Kidney tubule cell (primary cell): ENCODE measurements around the gene COL18A1.
"Not testable (repeated sequence)": the region's sequence is repeated elsewhere in the genome, so short reads cannot be mapped to it uniquely, and the experiment has no call there.

Experiments used
- DNase-seq: peaks from one replicate; pipeline ENCODE4 v3.0.0-alpha.2; 2018; ENCODE audit warnings: low spot score

COL18A1 gene

DNA sequence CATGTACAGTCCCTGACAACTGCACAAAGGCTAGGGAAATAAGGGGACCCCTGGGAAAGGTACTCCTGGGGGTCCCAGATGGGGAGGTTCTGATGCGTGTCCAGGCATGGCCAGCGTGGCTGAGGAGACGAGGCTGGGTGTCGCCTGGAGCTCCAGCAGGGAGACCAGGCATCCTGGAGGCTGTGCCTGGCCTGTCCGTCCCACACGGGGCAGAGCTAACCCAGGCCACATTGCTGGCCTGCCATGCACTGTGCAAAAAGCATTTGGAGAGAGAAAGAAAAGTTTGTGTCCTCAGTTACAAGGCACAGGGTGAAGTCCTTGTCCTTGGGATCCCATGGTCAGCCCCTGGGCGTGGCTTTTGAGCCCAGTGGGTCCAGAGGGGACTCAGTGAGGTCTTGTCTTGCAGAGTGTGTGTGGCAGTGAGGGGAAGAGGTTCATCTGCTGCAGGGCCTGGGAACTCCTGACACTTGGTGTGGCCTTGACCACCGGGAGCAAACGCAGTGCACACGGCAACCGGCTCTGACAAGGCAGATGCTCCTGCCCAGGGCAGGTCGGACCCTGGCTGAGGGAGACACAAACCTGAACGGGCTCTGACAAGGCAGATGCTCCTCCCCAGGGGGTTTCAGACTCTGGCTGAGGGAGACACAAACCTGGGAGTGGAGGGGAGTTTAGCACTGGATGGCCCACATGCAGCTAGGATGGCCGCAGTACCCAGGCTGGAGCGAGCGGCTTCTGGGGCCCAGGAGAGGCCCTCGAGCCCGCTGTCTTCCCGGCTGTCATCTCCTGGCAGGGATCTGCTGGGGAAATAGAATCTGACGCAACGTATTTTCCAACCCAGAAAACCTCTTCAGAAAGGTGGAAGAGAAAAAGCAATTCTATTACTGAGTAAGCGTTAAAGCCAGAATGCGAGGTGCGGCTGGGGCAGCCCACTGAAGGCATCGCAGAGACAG lies 37.3 kb upstream of the COL18A1 start:
- DNase-seq, result no peak

DNA sequence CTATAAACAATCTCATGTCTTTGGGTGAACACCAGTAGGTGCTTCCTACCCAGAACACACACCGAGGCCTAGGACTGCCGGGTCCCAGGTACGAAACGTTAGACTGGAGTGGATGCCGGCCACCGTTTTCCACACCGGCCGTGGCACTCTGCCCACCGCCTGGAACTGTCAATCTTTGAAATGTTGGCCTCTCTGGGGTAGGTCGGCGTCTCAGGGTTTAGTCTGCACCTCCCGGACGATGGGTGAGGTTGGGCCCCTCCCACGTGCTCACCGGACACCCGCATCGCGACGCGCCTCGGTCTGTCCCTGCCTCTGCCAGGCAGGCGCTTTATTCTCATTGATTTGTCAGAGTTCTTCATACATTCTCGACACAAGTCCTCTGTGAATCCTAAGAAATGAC lies 35.9 kb upstream of the COL18A1 start:
- not testable (repeated sequence) for DNase-seq

DNA sequence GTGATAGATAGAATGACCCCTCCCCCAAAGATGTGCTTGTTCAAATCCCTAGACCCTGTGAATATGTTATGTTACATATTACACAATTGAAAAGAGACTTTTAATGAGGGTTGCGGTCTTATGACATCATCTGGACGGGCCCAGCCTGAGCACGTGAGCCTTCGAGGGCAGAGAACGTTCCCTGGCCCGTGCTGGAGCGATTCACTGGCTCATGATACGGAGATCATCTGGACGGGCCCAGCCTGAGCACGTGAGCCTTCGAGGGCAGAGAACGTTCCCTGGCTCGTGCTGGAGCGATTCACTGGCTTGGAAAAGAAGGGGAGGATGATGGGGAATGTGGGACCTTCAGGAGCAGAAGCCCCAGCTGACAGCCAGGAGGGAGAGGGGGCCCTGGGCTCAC lies 34.4 kb upstream of the COL18A1 start:
- no peak for DNase-seq

DNA sequence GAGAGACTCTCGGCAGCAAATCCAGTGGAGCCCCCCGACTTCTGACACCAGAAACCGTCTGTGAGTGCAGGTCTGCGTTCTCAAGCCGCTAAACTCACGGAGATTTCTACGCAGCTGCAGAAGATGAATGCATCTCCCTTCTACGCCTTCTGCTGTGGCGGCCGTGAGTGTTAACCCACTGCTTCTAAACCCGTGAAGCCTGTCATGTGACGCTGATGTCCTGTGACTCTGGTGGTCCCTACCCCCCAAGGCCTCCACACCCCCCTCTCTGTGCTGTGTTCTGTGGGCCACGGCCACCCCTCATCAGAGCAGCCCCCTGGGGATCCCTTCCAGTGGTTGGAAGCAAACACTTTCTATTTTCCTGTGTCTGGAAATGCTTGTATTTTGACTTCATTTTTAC lies 33.9 kb upstream of the COL18A1 start:
- DNase-seq, result no peak

DNA sequence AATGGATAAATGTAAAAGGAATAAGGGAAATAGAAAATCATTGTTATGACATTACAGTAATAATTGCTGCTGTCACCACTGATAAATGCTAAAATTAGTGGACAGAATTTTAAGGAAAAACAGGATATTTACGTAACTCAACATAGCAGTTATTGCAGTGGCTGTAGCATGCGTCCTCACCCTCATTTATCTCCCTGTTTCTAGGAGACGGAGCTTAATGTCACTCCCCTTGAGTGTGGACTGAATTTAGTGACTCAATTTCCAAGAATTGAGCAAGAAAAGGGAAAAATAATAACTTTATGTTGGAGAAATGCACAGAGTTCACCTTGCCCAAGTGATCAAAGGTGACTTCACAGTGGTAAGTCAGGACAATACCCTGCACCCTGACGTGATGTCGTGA lies 33.3 kb upstream of the COL18A1 start:
- no peak for DNase-seq

DNA sequence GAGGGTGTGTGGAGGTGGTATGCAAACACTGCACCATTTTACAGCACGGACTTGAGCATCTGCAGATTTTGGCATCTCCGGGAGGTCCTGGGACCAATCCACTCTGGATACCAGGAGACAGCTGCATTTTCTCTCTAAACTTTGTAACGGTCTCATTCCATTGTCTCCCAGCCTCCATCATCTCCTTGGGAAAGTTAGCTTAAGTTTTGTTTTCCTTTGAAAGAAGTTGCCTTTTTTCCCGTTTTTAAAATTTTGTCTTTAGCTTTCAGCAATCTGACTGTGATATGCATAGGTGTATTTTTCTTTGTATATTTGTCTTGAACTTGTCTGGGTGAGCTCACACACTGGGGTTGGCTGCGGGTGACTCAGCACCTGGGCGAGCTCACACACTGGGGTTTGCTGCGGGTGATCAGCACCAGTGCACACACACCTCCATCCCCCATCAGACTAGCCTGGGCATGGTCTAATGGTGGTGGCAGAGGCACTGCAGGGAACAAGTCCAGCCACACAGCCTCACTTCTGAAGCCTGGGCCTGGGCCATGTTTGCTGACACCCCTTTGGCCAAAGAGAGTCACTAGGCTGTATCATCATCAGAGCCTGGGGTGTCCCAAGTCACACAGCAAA lies 32.1 kb upstream of the COL18A1 start:
- peak; percentile 94 for DNase-seq

DNA sequence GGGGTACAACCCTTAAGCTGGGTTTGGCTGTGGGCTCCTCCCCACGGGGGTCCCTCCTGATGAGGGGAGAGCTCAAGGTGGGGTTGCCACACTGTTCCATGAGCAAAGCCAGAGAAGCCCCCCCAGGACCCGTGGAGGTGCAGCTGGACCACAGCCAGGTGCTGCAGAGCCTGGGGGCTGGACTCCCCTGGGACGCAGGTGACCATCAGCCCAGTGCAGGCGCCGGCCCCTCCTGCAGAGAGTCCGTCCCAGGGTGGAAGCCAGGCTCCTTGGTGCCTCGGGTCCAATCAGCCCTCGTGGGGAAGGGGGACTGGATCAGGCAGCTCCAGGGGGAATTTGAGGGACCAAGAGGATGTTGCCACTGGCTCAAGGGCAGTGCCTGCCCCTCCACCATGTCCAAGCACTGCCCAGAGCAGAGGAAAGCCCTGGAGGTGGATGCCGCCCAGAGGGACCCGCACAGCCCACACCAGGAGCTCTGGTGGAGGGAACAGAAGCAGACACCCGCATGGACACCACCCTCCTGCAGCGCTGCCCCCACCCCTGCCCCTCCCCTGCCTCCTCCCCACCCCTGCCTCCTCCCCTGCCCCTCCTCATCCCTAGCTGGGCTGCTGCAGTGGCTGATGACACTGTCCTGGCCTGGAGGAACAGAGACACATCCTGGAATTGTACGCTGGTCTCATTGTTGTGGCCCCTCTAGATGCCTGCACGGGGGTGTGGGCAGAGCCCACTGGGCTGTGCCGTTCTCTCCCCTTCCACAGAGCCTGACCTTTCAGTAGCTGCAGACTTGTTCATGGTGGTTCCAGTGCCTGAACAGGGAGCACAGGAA lies 30.8 kb upstream of the COL18A1 start:
- DNase-seq, result no peak

DNA sequence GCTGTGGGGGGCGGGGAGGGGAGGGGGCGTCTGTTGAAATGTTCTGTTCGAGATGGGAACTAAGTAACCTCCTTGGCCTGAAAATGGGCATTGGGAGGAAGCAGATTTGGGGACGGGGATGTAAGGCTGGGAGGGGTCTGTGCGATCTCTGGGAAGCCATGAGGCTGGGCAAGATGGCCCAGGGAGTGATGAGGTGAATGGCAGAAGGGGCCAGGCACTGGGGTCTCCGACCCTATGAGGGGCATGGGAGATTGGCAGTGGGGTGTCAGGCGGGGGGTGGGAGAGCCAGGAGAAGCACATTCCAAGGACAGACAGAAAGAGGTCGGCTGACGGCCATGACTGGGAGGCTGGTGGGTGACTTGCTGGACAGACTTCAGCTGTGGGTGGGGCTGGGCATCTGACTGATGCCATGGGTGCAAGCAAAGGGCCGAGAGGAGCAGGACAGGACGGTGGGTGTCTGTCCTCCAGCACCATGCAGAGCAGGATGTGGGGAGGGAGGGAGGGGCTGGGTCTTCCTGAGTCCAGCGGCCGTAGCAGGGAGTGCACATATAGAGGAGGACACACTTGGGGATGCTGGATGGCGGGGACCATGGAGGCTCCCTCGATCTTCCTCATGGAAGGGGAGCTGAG lies 30.0 kb upstream of the COL18A1 start:
- no peak for DNase-seq

DNA sequence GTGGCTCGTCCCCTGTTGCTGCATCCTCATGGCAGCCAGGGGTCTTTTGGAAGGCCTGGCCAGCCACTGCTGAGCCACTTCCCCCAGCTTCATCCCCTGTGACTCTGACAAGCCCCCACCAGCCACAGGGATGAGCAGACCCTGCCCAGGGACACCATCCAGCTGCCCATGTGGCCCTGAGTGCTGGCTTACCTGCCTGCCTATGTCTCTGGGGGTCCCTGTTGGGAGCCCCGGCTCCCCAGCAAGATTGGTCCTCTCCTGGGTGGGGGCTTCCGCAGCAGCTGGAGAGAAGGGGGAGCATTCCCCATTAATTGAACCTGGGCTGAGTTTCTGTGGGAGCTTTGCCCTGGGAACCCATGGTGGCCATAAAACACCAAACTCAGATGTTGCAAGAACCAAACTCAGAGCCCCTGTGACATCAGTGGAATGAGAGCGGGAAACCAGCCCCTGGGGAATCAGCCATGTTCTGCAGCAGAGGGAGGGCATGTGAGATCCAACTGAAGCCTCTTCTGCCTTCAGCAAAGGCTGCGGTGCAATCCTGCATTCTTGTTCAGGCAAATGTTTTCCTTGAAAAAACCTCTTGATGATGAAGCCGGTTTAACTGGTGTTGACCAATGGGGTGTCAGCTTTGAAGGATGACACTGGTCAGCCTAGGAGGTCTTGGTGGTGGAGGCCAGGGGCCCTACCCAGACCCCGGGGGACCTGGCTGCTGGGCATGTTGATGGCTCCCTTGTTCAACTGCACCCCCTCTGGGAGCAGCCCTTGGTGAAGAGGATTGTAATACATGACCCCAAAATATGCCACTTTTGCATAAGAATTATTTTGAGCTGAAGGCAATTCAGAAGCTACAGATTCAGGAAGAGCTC lies 28.3 kb upstream of the COL18A1 start:
- DNase-seq, result no peak

DNA sequence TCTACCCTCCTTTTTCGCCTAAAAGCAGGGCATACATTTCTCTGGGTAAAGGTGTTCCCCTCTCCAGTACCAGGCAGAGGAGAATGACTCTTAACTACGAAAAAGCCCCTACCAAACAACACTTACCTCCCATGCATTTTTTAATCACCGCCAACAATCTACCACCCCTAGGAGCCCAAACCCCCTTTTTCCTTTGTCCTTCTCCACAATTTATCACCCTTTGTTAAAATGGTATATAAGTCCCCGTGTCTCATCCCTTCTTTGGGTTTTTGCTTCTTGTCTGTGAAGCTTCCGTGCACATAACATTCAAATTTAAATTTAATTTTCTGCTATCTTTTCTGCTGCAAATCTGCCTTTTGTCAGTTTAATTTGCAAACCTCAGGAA lies 27.6 kb upstream of the COL18A1 start:
- no peak for DNase-seq

DNA sequence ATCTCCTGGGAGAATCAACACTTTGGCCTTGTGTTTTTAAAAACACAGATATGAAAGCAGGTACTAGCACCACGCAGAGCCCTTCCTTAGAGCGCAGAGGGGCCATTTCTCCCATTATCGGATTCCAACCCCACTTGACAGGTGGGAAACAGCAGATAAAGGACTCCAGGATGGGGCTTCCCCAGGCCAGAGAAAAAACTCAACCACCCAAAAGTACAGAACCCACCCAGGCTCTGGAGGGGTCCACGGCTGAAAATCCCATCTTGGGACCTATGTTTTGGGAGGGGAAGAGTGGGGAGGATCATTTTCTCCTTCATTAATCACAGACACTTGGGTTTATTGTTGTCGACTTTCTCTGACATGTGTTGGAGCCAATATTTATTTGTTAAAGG lies 27.1 kb upstream of the COL18A1 start:
- no peak for DNase-seq

DNA sequence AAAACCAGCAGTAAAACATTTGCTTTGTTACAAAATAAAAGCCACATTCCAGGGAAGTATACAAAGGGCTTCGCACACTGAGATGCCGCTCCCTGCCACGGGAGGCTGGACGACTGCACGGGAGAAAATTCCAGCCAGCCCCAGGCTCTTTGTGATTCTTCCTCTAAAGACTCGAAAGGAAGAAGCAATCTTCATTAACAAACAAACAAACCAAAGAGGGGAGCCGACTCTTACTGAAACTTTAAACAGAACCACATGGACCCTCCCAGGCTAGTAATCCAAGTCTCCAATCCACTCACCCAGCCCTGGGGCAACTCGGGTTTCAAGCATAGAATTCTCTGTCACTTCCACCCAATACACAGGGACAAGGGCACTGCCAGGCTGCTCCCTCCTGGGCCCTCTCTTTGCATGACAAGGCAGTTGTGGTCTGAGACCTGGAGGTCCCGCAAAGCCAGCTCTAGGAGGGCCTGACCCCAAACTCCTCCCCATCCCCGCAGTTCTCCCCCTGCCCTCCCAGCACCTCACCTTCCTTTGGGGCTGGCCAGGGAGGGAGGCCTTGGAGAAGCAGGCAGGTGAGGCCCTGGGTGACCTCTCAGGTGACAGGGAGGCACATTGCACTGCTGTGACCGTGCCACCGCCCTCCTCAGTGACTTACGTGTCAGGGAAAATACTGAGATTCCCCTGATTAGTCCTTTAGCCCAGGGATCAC lies 26.6 kb upstream of the COL18A1 start:
- peak; percentile 53 for DNase-seq

DNA sequence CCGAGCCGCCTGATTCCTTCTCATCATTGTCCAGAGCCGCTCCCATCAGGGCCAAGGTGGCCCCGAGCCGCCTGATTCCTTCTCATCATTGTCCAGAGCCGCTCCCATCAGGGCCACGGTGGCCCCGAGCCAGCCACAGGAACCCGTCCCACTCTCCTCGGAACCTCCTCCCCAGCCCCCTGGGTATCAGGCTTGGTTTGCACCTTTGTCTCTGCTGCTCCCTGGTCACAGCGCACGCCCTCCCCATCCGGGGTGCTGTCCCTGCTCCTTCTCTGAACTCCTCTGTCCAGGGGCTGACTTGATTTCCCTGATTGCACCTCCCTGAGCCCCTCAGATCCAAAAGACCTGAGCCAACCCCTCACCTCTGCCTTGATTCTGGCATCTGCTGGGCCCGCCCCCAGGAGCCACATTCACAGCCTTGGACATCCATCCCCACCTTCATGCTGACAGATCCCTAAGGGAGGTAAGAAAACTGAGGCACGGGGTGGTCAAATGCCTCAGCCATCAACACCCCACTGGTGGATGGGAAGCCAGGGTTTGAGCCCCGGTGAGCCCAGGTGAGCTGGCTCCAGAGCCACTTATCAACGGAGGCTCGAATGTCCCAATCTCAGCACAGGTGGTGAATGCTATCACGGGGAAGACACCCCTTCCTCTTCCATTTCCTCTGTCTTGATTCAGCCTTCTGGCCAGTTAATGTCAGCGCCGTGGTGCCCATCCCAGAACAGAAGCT lies 25.6 kb upstream of the COL18A1 start:
- DNase-seq, result no peak

DNA sequence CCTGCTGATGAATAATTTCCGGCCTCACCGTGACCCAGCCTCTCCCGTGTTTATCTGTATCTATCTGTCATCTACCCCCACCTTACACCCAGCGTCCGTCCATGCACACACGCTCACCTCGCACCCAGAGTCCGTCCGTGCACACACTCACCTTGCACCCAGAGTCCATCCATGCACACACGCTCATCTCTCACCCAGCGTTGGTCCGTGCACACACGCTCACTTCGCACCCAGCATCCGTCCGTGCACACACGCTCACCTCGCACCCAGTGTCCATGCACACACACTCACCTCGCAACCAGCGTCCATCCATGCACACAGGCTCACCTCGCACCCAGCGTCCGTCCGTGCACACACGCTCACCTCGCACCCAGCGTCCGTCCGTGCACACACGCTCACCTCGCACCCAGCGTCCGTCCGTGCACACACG lies 25.0 kb upstream of the COL18A1 start:
- DNase-seq, result no peak

DNA sequence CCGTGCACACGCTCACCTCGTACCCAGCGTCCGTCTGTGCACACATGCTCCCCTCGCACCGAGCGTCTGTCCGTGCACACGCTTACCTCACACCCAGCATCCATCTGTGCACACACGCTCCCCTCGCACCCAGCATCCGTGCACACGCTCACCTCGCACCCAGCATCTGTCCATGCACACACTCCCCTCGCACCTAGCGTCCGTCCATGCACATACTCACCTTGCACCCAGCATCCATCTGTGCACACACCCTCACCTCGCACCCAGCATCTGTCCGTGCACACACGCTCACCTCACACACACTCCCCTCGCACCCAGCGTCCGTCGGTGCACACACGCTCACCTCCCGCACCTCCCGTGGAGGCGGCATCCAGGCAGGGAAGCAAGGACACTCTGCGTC lies 24.4 kb upstream of the COL18A1 start:
- DNase-seq, result no peak

DNA sequence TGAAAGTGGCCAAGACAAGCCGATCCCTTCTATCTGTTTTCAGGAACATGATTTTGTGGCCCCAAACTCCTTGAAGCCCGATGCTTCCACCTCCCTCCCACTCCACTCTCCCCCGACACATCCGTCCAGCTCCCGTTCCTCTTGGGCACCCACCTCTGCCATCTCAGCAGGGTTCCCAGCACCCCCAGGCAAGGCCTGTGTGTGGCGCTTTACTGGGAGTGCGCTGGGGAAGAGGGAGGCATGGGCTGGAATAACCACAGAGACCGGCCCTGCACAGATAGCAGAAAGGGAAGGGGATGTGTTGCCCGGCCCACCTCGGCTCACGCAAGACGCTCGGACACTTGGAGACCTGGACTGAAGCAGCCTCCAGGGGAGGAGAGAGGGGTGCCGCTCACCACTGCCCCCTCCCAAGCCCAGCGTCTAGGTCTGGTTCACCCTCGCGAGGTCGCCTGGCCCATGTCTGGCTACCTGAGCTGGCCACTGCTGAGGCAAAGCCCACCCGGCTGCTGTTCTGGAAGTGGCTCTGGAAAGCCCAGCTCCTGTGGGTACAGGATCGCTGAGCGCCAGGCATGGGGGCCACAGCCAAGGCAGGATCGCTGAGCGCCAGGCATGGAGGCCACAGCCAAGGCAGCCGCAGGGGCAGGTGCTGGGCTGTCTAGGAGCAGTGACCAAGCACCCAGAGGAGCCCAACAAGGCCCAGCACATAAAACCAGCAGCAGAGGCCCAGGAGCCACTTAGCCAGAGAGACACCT lies 23.8 kb upstream of the COL18A1 start:
- DNase-seq, result no peak

DNA sequence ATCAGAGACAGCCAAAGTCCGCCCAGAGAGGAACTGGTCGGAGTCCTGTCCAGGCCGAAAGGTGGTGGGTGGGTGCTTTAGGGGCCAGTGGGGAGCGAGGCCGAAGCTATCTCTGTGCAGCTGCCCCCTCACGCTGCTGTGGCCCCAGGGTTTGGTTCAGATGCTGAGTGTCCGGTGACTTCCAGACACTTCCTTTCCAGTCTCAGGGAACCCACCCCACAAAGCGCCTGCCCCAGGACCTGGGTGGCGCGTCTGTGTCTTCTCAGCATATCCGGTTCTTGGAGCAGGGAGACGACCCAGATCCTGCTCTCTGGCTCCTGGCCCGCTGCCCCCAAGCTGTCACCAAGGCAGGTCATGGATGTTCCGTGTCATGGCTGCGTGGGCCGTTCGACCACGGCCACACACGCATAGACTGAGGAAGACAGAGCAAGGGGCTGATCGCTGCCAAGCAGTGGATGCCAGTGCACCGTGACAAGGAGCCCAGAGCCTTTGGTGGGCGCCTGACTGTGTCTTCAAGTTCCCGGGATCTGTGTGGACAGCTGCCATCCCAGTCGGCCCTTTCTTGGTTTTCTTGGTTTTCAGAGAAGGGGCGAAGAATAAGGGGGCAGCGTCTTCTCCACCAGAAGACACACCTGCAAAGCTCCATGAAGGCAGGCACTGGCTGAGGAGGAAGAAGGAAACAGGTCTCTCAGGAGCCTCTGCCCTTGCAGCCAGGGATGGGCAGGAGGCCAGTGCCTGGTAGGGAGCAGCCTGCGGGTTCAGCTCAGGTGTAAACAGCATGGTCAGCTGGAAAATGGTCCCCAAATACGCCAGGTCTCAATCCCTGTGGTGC lies 22.9 kb upstream of the COL18A1 start:
- DNase-seq, result no peak

DNA sequence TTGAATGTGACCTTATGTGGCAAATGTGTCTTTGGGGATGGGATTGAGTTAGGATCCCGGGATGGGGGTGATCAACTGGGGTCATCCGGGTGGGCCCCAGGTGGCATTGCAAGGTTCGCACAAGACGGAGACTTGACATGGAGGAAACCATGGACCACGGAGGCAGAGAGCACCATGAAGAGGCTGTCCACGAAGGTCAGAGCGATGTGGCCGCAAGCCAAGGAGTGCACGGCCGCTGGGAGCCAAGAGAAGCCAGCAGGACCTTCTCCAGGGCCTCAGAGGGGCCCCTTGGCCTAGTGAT lies 22.3 kb upstream of the COL18A1 start:
- no peak for DNase-seq
